Measurements from ENCODE around the gene PEMT. TPM values are rescaled to one million over a fixed set of nuclear protein-coding genes. Genes with fewer than 3 reads are reported as not detected.

Gene PEMT
- total RNA-seq, 1 donor from 2014 or later = 31.1 TPM

DNA sequence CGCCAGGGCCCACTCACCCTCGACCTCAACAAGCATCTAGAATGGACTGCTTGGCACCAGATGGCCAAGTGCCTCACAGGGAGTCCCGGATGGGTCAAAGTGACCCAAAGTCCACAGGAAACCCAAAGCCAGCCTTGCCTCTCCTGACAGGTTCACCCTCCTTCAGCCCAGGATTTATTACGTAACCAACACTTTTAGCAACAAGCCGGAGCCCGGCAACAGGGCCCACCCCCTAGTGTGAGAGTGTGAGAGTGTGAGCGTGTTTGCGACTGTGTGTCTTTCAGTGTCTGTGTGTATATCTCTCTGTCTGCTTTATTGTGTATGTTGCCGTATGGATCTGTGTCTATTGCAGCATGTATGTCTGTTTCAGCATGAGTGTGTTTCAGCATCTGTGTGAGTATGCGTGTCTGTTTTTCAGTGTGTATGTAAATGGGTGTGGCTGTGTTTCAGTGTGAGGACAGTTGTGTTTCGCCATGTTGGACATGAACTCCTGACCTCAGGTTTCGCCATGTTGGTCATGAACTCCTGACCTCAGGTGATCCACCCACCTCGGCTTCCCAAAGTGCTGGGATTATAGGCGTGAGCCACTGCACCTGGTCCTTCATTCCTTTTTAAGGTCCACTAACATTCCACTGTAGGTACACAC lies 13.7 kb upstream of the PEMT start:
- no peaks in the 10 kb centered on the region for H3K27me3 Mint-ChIP-seq (ENCODE audit: low read depth)
- TF ChIP-seq CTCF (IDR thresholded peaks at IDR 0.05) = no peak
- no peak for DNase-seq (ENCODE audit: low spot score)
- H3K9me3 Mint-ChIP-seq (ENCODE audit: low read depth) = no peaks in the 10 kb centered on the region
- no peak overlapping the region for H3K27ac Mint-ChIP-seq (ENCODE audit: unreplicated experiment)
- H3K4me1 Mint-ChIP-seq (ENCODE audit: low read depth) = peaks cover 12% of the 10 kb centered on the region
- no peaks in the 10 kb centered on the region for H3K36me3 Mint-ChIP-seq (ENCODE audit: low read depth)
- no peak overlapping the region for H3K4me3 Mint-ChIP-seq (ENCODE audit: unreplicated experiment)

GRCh38 chr17:17603895-17604225 lies 12.4 kb upstream of the PEMT start:
- no peak for TF ChIP-seq CTCF (IDR thresholded peaks at IDR 0.05)
- H3K36me3 Mint-ChIP-seq (ENCODE audit: low read depth) = no peaks in the 10 kb centered on the region
- DNase-seq (ENCODE audit: low spot score) = no peak
- no peak overlapping the region for H3K4me3 Mint-ChIP-seq (ENCODE audit: unreplicated experiment)
- H3K9me3 Mint-ChIP-seq (ENCODE audit: low read depth) = no peaks in the 10 kb centered on the region
- peaks cover 12% of the 10 kb centered on the region for H3K4me1 Mint-ChIP-seq (ENCODE audit: low read depth)
- H3K27ac Mint-ChIP-seq (ENCODE audit: unreplicated experiment) = no peak overlapping the region
- H3K27me3 Mint-ChIP-seq (ENCODE audit: low read depth) = no peaks in the 10 kb centered on the region

DNA sequence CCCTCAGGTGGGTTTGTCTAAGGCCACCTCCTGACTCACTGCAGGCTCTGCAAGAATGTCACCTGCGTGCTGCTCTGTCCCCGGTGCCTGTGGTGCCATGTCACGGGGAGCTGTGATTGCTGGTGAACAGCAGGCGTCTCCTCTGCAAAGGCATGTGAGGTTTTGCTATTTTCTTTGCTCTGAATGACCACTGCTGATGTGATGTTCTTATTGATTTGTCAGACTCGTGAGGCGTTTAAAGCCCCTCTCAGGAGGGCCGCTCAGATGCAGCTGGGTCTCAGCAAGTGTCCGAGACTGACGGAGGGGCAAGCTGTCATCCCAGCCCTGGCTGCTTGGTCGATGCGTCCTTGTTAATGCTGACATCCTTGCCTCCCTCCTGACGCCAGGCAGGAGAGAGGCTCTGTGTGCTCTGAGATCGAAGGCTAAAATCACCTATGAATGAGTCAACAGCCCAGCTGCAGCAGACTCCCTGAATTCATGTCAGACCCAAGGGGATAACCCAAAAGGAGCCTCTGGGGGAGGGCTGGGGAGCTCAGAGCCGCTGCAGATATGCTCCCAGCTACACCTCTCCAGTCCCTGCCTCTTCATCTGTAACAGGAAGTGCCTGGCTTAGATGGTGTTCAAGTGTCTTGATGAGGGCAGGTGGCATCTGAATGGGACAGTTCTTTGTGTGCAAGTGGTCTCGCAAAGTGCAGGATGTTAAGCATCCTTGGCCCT lies 11.8 kb upstream of the PEMT start:
- Mint-ChIP-seq H3K4me1 (ENCODE audit: low read depth) (peaks cover 12% of the 10 kb centered on the region), H3K27ac (ENCODE audit: unreplicated experiment) (no peak overlapping the region), H3K9me3 (ENCODE audit: low read depth) (no peaks in the 10 kb centered on the region), H3K36me3 (ENCODE audit: low read depth) (no peaks in the 10 kb centered on the region), H3K27me3 (ENCODE audit: low read depth) (no peaks in the 10 kb centered on the region), H3K4me3 (ENCODE audit: unreplicated experiment) (no peak overlapping the region)
- DNase-seq (ENCODE audit: low spot score) = no peak
- no peak for TF ChIP-seq CTCF (IDR thresholded peaks at IDR 0.05)

DNA sequence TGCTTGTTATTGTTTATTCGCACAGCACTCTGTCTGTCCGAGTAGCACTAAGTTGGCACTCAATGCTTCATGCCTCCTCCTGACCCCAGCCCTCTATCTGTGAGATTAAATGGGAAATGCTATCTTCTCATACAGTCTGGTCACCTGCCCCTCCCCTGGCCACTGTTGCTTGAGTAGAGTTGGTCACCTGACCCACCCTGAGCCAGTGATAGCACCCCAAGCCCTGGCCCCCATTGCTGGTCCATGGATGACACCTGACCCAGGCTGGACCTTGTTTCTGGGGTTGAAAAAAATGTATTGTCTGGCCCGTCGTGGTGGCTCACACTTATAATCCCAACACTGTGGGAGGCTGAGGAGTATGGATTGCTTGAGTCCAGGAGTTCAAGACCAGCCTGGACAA lies 8.5 kb upstream of the PEMT start:
- no peaks in the 10 kb centered on the region for H3K27me3 Mint-ChIP-seq (ENCODE audit: low read depth)
- TF ChIP-seq CTCF (IDR thresholded peaks at IDR 0.05) = no peak
- peaks cover under 1% of the 10 kb centered on the region for H3K4me1 Mint-ChIP-seq (ENCODE audit: low read depth)
- H3K9me3 Mint-ChIP-seq (ENCODE audit: low read depth) = no peaks in the 10 kb centered on the region
- H3K4me3 Mint-ChIP-seq (ENCODE audit: unreplicated experiment) = no peak overlapping the region
- no peak overlapping the region for H3K27ac Mint-ChIP-seq (ENCODE audit: unreplicated experiment)
- DNase-seq (ENCODE audit: low spot score) = no peak
- no peaks in the 10 kb centered on the region for H3K36me3 Mint-ChIP-seq (ENCODE audit: low read depth)

DNA sequence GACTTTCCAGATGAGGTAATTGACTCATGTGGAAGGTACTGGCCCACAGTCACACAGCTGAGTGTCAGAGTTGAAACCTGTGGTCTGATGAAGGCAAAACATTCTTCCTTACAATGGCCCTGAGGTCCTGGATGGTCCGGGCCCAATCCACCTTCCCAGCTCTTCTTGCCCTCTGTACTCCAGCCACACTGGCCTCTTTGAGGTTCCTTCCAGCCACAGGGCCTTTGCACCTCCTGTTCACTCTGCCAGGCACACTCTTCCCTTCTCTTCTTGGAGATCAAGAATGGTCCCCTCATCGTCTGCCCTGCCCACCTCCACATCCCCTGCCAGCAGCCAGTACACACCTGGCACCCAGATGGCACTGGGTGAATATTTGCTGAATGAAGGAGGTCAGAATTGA lies 6.5 kb upstream of the PEMT start:
- Mint-ChIP-seq H3K4me3 (ENCODE audit: unreplicated experiment) (no peak overlapping the region), H3K27ac (ENCODE audit: unreplicated experiment) (no peak overlapping the region), H3K27me3 (ENCODE audit: low read depth) (no peaks in the 10 kb centered on the region), H3K36me3 (ENCODE audit: low read depth) (no peaks in the 10 kb centered on the region), H3K9me3 (ENCODE audit: low read depth) (no peaks in the 10 kb centered on the region), H3K4me1 (ENCODE audit: low read depth) (no peaks in the 10 kb centered on the region)
- DNase-seq (ENCODE audit: low spot score) = no peak
- no peak for TF ChIP-seq CTCF (IDR thresholded peaks at IDR 0.05)

Data from chondrocyte (in vitro differentiated cells).